SK-N-SH (cell line): ENCODE results near the gene IRAK1BP1.

Experiments used
- CHD2 ChIP-seq: fragments of 150-350 bp; IDR thresholded peaks from 2 replicates; pipeline ENCODE4 v1.6.1; 2018; ENCODE audit warnings: low read length; ENCODE audit not compliant: partially characterized antibody
- CTCF ChIP-seq: fragments of 200-600 bp; sonication (generic); IDR thresholded peaks from 2 replicates; pipeline ENCODE4 v1.6.1; 2017; ENCODE audit warnings: antibody characterized with exemption, mild to moderate bottlenecking, moderate library complexity
- EP300 ChIP-seq, 2 experiments: IDR thresholded peaks; 2 replicates each; pipeline versions ENCODE4 v1.4.0 to v1.6.1; 2012; ENCODE audit warnings: borderline replicate concordance in 1 of 2, low read depth in 1 of 2, low read length in 1 of 2
- EZH2phosphoT487 ChIP-seq: fragments of 200-600 bp; sonication (generic); IDR thresholded peaks from 2 replicates; pipeline ENCODE4 v1.6.1; 2017; ENCODE audit warnings: low read depth, mixed run types, mild to moderate bottlenecking, antibody characterized with exemption, moderate library complexity, borderline replicate concordance
- FOXM1 ChIP-seq: IDR thresholded peaks from 2 replicates; pipeline ENCODE4 v1.4.0; 2012; ENCODE audit warnings: low read depth, mild to moderate bottlenecking
- JUND ChIP-seq: IDR thresholded peaks from 2 replicates; pipeline ENCODE4 v1.4.0; 2012
- MAX ChIP-seq: IDR thresholded peaks from 2 replicates; pipeline ENCODE4 v1.4.0; 2012; ENCODE audit warnings: low read depth
- PBX3 ChIP-seq: IDR thresholded peaks from 2 replicates; pipeline ENCODE4; 2012
- POLR2AphosphoS5 ChIP-seq: IDR thresholded peaks from 2 replicates; pipeline ENCODE4 v1.6.1; 2012; ENCODE audit warnings: low read depth, low read length
- RAD21 ChIP-seq: IDR thresholded peaks from 2 replicates; pipeline ENCODE4 v1.6.1; 2012; ENCODE audit warnings: mild to moderate bottlenecking, low read length
- SIN3A ChIP-seq: IDR thresholded peaks from 2 replicates; pipeline ENCODE4 v1.6.1; 2012; ENCODE audit warnings: low read depth, mild to moderate bottlenecking, low read length, moderate library complexity, borderline replicate concordance
- TAF1 ChIP-seq: IDR thresholded peaks from 2 replicates; pipeline ENCODE4 v1.6.1; 2012; ENCODE audit warnings: low read depth, mild to moderate bottlenecking, low read length, moderate library complexity, borderline replicate concordance
- YY1 ChIP-seq: IDR thresholded peaks from 2 replicates; pipeline ENCODE4 v1.4.0; 2012; ENCODE audit warnings: low read depth, mild to moderate bottlenecking

DNA sequence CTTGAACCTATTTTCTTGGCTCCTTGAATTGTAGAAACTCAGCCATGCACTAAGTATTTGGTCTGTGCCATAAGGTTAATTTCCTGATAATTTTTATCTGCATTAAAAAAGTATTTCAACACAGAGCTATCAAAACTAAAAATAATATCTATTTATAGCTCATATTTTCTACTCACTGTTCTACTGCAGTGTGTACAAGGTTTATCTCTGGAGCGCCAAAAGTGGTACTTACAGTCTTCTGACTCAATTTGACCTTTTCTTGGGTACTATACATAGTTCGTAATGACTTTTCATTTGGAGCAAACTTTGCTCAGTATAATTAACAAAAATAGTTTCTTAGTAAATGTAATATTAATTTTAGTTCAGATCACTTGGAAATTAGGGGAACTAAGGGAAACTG, 69.2 kb downstream of the IRAK1BP1 start:
- TF ChIP-seq YY1 (no peak), CTCF (no peak), FOXM1 (no peak), EP300 (IDR thresholded peaks at IDR 0.05; ENCODE audit: borderline replicate concordance in 1 of 2, low read depth in 1 of 2, low read length in 1 of 2) (no peak), POLR2AphosphoS5 (no peak), RAD21 (no peak), TAF1 (no peak), SIN3A (no peak), PBX3 (no peak), JUND (no peak), MAX (no peak), EZH2phosphoT487 (no peak), CHD2 (no peak)
